Measurements from ENCODE around the gene SMIM45.

DNA sequence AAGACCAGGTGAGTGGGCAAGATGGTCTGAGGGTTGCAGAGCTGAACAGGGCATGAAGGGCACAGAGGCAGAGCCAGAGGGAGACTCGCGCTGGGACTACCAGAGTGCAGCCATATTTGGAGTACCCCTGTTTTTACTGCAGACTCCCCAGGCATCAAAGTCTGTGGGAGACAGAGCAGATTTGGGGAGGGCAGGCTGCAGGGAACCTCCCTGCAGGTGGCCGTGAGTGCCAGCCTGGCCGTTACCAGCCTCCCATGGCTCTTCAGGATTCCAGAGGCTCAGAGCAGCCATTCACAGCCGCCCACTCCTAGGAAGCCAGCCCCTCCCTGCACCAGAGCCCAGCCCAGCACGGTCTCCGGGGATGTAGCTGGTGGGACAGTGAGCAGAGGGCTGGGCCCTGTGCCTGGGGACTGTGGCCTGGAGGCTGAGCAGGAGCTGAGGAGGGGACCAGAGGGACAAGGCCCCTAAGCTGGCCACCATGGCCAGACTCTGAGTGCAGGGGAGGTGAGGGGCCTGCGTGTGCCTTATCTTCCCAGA is 17.2 kb downstream of the SMIM45 start, which contains the start of gene SEPTIN3:
- TF ChIP-seq EZH2phosphoT487 (IDR thresholded peaks at IDR 0.05; ENCODE audit: low read depth): no peak
- TF ChIP-seq, protein P1, sequence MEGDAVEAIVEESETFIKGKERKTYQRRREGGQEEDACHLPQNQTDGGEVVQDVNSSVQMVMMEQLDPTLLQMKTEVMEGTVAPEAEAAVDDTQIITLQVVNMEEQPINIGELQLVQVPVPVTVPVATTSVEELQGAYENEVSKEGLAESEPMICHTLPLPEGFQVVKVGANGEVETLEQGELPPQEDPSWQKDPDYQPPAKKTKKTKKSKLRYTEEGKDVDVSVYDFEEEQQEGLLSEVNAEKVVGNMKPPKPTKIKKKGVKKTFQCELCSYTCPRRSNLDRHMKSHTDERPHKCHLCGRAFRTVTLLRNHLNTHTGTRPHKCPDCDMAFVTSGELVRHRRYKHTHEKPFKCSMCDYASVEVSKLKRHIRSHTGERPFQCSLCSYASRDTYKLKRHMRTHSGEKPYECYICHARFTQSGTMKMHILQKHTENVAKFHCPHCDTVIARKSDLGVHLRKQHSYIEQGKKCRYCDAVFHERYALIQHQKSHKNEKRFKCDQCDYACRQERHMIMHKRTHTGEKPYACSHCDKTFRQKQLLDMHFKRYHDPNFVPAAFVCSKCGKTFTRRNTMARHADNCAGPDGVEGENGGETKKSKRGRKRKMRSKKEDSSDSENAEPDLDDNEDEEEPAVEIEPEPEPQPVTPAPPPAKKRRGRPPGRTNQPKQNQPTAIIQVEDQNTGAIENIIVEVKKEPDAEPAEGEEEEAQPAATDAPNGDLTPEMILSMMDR (IDR thresholded peaks at IDR 0.05; ENCODE audit: low read depth, low read length): no peak
